HEK293 (cell line): ENCODE data around the gene MYL6B.

Source experiments
- TCF7L2 ChIP-seq: IDR thresholded peaks from 2 replicates; pipeline ENCODE4 v1.6.1; 2011; ENCODE audit warnings: low read depth, mild to moderate bottlenecking, inconsistent platforms, low read length, moderate library complexity, borderline replicate concordance
- TRIM28 ChIP-seq: IDR thresholded peaks from 2 replicates; pipeline ENCODE4 v1.6.1; 2011; ENCODE audit warnings: low read length, control low read depth, borderline replicate concordance
- ZFP3 ChIP-seq: fragments of 450-650 bp; formaldehyde crosslinking; IDR thresholded peaks from 2 replicates; pipeline ENCODE4 v1.5.1; 2016; ENCODE audit warnings: low read depth, missing biosample characterization, missing genetic modification characterization
- ZNF274 ChIP-seq, 2 experiments: fragments of 200-500 bp in 1 of 2; fragments of 450-650 bp in 1 of 2; sonication (Bioruptor generic) in 1 of 2; formaldehyde crosslinking in 1 of 2; IDR thresholded peaks; 2 replicates each; pipeline versions ENCODE4 v1.5.1 to v1.6.1; 2014 to 2016; ENCODE audit warnings: borderline replicate concordance in 1 of 2, inconsistent platforms in 1 of 2, low read length in 1 of 2, missing biosample characterization in 1 of 2, missing genetic modification characterization in 1 of 2
- ZNF302 ChIP-seq: fragments of 450-650 bp; formaldehyde crosslinking; IDR thresholded peaks from 2 replicates; pipeline ENCODE4 v1.5.1; 2016; ENCODE audit warnings: missing biosample characterization, missing genetic modification characterization, low read depth
- ZNF394 ChIP-seq: fragments of 450-650 bp; formaldehyde crosslinking; IDR thresholded peaks from 2 replicates; pipeline ENCODE4 v1.5.1; 2016; ENCODE audit warnings: missing biosample characterization, missing genetic modification characterization, mild to moderate bottlenecking, moderate library complexity, borderline replicate concordance
- TF ChIP-seq, protein P1 (sequence below): fragments of 450-650 bp; formaldehyde crosslinking; IDR thresholded peaks from 2 replicates; pipeline ENCODE4 v1.5.1; 2016; ENCODE audit warnings: missing biosample characterization, missing genetic modification characterization
- TF ChIP-seq, protein P2 (sequence below): fragments of 450-650 bp; formaldehyde crosslinking; IDR thresholded peaks from 2 replicates; pipeline ENCODE4 v1.5.1; 2016; ENCODE audit warnings: missing biosample characterization, missing genetic modification characterization
- TF ChIP-seq, protein P3 (sequence below): fragments of 450-650 bp; formaldehyde crosslinking; IDR thresholded peaks from 2 replicates; pipeline ENCODE4 v1.5.1; 2016; ENCODE audit warnings: missing biosample characterization, missing genetic modification characterization
- TF ChIP-seq, protein P4 (sequence below): fragments of 450-650 bp; IDR thresholded peaks from 2 replicates; pipeline ENCODE4 v1.5.1; 2018; ENCODE audit warnings: missing biosample characterization, mild to moderate bottlenecking, missing genetic modification characterization
- TF ChIP-seq, protein P5 (sequence below): fragments of 450-650 bp; formaldehyde crosslinking; IDR thresholded peaks from 2 replicates; pipeline ENCODE4 v1.5.0; 2017; ENCODE audit warnings: missing biosample characterization, missing genetic modification characterization, borderline replicate concordance

DNA sequence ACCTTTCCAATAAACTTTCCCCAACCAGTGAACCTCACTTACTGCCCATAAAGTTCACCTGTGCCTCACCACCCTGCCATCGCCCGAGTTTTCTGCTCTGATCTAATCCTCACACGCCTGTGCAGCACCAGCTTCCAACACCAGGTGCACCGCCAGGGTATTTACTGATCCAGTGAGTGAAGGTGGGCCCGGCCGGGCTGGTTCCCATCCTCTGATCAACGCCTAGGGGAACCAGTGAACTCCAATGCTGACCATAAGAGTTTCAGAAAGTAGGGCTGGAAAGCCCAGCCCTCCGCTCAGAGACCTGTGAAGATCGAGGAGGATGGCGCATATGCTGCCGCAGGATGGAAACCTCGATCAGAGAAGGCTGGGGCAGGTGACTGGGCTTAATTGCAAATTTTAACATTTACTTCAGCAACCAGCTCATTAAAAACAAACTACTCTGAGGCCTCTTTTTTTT lies 685 bp upstream of the MYL6B start:
- TF ChIP-seq, protein P1, sequence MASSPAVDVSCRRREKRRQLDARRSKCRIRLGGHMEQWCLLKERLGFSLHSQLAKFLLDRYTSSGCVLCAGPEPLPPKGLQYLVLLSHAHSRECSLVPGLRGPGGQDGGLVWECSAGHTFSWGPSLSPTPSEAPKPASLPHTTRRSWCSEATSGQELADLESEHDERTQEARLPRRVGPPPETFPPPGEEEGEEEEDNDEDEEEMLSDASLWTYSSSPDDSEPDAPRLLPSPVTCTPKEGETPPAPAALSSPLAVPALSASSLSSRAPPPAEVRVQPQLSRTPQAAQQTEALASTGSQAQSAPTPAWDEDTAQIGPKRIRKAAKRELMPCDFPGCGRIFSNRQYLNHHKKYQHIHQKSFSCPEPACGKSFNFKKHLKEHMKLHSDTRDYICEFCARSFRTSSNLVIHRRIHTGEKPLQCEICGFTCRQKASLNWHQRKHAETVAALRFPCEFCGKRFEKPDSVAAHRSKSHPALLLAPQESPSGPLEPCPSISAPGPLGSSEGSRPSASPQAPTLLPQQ (tag by site-specific recombination): peak; percentile 95
- TF ChIP-seq, protein P2, sequence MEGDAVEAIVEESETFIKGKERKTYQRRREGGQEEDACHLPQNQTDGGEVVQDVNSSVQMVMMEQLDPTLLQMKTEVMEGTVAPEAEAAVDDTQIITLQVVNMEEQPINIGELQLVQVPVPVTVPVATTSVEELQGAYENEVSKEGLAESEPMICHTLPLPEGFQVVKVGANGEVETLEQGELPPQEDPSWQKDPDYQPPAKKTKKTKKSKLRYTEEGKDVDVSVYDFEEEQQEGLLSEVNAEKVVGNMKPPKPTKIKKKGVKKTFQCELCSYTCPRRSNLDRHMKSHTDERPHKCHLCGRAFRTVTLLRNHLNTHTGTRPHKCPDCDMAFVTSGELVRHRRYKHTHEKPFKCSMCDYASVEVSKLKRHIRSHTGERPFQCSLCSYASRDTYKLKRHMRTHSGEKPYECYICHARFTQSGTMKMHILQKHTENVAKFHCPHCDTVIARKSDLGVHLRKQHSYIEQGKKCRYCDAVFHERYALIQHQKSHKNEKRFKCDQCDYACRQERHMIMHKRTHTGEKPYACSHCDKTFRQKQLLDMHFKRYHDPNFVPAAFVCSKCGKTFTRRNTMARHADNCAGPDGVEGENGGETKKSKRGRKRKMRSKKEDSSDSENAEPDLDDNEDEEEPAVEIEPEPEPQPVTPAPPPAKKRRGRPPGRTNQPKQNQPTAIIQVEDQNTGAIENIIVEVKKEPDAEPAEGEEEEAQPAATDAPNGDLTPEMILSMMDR (tag by site-specific recombination): no peak
- TF ChIP-seq ZNF274 (IDR thresholded peaks at IDR 0.05; ENCODE audit: low read length) (no peak), ZNF274 (tag by site-specific recombination; IDR thresholded peaks at IDR 0.05; ENCODE audit: borderline replicate concordance) (no peak), TCF7L2 (no peak), TRIM28 (no peak), ZNF394 (tag by site-specific recombination) (no peak), ZFP3 (tag by site-specific recombination) (no peak), ZNF302 (tag by site-specific recombination) (no peak)
- TF ChIP-seq, protein P3, sequence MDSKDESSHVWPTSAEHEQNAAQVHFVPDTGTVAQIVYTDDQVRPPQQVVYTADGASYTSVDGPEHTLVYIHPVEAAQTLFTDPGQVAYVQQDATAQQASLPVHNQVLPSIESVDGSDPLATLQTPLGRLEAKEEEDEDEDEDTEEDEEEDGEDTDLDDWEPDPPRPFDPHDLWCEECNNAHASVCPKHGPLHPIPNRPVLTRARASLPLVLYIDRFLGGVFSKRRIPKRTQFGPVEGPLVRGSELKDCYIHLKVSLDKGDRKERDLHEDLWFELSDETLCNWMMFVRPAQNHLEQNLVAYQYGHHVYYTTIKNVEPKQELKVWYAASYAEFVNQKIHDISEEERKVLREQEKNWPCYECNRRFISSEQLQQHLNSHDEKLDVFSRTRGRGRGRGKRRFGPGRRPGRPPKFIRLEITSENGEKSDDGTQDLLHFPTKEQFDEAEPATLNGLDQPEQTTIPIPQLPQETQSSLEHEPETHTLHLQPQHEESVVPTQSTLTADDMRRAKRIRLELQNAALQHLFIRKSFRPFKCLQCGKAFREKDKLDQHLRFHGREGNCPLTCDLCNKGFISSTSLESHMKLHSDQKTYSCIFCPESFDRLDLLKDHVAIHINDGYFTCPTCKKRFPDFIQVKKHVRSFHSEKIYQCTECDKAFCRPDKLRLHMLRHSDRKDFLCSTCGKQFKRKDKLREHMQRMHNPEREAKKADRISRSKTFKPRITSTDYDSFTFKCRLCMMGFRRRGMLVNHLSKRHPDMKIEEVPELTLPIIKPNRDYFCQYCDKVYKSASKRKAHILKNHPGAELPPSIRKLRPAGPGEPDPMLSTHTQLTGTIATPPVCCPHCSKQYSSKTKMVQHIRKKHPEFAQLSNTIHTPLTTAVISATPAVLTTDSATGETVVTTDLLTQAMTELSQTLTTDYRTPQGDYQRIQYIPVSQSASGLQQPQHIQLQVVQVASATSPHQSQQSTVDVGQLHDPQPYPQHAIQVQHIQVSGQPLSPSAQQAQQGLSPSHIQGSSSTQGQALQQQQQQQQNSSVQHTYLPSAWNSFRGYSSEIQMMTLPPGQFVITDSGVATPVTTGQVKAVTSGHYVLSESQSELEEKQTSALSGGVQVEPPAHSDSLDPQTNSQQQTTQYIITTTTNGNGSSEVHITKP (tag by site-specific recombination): no peak
- TF ChIP-seq, protein P4, sequence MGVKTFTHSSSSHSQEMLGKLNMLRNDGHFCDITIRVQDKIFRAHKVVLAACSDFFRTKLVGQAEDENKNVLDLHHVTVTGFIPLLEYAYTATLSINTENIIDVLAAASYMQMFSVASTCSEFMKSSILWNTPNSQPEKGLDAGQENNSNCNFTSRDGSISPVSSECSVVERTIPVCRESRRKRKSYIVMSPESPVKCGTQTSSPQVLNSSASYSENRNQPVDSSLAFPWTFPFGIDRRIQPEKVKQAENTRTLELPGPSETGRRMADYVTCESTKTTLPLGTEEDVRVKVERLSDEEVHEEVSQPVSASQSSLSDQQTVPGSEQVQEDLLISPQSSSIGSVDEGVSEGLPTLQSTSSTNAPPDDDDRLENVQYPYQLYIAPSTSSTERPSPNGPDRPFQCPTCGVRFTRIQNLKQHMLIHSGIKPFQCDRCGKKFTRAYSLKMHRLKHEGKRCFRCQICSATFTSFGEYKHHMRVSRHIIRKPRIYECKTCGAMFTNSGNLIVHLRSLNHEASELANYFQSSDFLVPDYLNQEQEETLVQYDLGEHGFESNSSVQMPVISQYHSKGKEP (tag by site-specific recombination): no peak
- TF ChIP-seq, protein P5, sequence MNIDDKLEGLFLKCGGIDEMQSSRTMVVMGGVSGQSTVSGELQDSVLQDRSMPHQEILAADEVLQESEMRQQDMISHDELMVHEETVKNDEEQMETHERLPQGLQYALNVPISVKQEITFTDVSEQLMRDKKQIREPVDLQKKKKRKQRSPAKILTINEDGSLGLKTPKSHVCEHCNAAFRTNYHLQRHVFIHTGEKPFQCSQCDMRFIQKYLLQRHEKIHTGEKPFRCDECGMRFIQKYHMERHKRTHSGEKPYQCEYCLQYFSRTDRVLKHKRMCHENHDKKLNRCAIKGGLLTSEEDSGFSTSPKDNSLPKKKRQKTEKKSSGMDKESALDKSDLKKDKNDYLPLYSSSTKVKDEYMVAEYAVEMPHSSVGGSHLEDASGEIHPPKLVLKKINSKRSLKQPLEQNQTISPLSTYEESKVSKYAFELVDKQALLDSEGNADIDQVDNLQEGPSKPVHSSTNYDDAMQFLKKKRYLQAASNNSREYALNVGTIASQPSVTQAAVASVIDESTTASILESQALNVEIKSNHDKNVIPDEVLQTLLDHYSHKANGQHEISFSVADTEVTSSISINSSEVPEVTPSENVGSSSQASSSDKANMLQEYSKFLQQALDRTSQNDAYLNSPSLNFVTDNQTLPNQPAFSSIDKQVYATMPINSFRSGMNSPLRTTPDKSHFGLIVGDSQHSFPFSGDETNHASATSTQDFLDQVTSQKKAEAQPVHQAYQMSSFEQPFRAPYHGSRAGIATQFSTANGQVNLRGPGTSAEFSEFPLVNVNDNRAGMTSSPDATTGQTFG (tag by site-specific recombination): no peak
